Activated T-cell treated with anti-CD3 and anti-CD28 coated beads, Interleukin-2, amount 50 U/mL, for 48 hours (primary cell): ENCODE data around the gene SDSL.

Experiments
- DNase-seq, 2 experiments: peaks; one replicate each; pipeline ENCODE4 v3.0.0-alpha.2; 2020

Gene SDSL

GRCh38 chr12:113422030-113422885, at the start of gene SDSL:
Gene SDSL (plus strand): TSS chr12:113422380. CDS start chr12:113427983, 5,603 bp downstream.
- DNase-seq = peak; percentile 40 to 48

GRCh38 chr12:113373440-113373839, 48.7 kb upstream of the SDSL start:
- DNase-seq = no peak

GRCh38 chr12:113373969-113374368, 48.2 kb upstream of the SDSL start:
- DNase-seq = no peak

- no peak for DNase-seq
These were observed 47.3 kb upstream of the SDSL start for GRCh38 chr12:113374823-113375428.

GRCh38 chr12:113378291-113378690, 43.9 kb upstream of the SDSL start:
- no peak for DNase-seq

- no peak for DNase-seq
These were observed 41.0 kb upstream of the SDSL start for GRCh38 chr12:113381220-113381619.

- DNase-seq = no peak
These were observed 40.0 kb upstream of the SDSL start for GRCh38 chr12:113382206-113382605.

- no peak for DNase-seq
These were observed 37.4 kb upstream of the SDSL start for GRCh38 chr12:113384778-113385177.

- DNase-seq = no peak
These were observed 36.8 kb upstream of the SDSL start for GRCh38 chr12:113385282-113385882.

GRCh38 chr12:113386866-113387566, 35.2 kb upstream of the SDSL start:
- DNase-seq = no peak

GRCh38 chr12:113387631-113388030, 34.5 kb upstream of the SDSL start:
- DNase-seq = no peak

GRCh38 chr12:113388351-113388750, 33.8 kb upstream of the SDSL start:
- no peak for DNase-seq

GRCh38 chr12:113390064-113391043, 31.8 kb upstream of the SDSL start:
- no peak for DNase-seq

GRCh38 chr12:113391145-113391544, 31.0 kb upstream of the SDSL start:
- no peak for DNase-seq

GRCh38 chr12:113391650-113392337, 30.4 kb upstream of the SDSL start:
- no peak for DNase-seq

GRCh38 chr12:113392520-113392919, 29.7 kb upstream of the SDSL start:
- no peak for DNase-seq

- no peak for DNase-seq
These were observed 29.1 kb upstream of the SDSL start for GRCh38 chr12:113392988-113393579.

- DNase-seq = no peak
These were observed 28.4 kb upstream of the SDSL start for GRCh38 chr12:113393749-113394148.

GRCh38 chr12:113395119-113395518, 27.1 kb upstream of the SDSL start:
- DNase-seq = no peak

- DNase-seq = no peak
These were observed 26.0 kb upstream of the SDSL start for GRCh38 chr12:113396200-113396599.
